GM12864 (cell line): Measurements from ENCODE around the gene MUC5B.

Experiments
- DNase-seq: peaks from one replicate; pipeline ENCODE4 v3.0.0-alpha.2; 2011; ENCODE audit warnings: low read depth
- H3K4me3 ChIP-seq: 2 replicates; pipeline ENCODE4 v1.5.1; 2011; ENCODE audit warnings: mild to moderate bottlenecking, low read depth, low read length, control low read depth
- TF ChIP-seq, protein P1 (sequence below): IDR thresholded peaks from 2 replicates; pipeline ENCODE4 v1.5.1; 2011; ENCODE audit warnings: low read depth, mild to moderate bottlenecking, moderate library complexity, low read length, control low read depth, inconsistent platforms; ENCODE audit errors: missing control alignments

The MUC5B gene

DNA sequence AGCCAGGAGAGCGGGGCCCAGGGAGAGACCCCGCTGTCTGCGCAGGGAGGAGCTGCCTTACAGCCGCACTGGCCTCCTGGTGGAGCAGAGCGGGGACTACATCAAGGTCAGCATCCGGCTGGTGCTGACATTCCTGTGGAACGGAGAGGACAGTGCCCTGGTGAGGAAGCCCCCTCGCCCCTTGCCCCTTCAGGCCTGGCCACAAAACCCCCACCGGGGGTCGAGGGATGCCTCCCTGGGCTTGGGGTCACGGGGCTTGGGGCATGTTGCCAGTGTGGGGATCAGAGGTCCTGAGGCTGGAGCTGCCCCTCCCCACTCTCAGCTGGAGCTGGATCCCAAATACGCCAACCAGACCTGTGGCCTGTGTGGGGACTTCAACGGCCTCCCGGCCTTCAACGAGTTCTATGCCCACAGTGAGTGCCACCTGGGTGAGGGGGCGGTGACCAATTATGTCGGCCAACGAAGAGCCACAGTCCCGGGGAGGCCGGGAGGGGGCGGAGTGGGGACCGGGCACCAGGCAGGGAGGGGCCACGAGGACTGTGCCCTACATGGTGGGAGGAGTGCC lies 4.2 kb downstream of the MUC5B start:
- H3K4me3 ChIP-seq: no peak overlapping the region
- no peak for DNase-seq
- TF ChIP-seq, protein P1, sequence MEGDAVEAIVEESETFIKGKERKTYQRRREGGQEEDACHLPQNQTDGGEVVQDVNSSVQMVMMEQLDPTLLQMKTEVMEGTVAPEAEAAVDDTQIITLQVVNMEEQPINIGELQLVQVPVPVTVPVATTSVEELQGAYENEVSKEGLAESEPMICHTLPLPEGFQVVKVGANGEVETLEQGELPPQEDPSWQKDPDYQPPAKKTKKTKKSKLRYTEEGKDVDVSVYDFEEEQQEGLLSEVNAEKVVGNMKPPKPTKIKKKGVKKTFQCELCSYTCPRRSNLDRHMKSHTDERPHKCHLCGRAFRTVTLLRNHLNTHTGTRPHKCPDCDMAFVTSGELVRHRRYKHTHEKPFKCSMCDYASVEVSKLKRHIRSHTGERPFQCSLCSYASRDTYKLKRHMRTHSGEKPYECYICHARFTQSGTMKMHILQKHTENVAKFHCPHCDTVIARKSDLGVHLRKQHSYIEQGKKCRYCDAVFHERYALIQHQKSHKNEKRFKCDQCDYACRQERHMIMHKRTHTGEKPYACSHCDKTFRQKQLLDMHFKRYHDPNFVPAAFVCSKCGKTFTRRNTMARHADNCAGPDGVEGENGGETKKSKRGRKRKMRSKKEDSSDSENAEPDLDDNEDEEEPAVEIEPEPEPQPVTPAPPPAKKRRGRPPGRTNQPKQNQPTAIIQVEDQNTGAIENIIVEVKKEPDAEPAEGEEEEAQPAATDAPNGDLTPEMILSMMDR: peak; percentile 21

GRCh38 chr11:1227551-1228100 lies 4.8 kb downstream of the MUC5B start:
- H3K4me3 ChIP-seq: no peak overlapping the region
- no peak for DNase-seq
- TF ChIP-seq, protein P1: no peak

GRCh38 chr11:1228101-1228821 lies 5.4 kb downstream of the MUC5B start:
- H3K4me3 ChIP-seq: no peak overlapping the region
- DNase-seq: no peak
- TF ChIP-seq, protein P1: no peak

DNA sequence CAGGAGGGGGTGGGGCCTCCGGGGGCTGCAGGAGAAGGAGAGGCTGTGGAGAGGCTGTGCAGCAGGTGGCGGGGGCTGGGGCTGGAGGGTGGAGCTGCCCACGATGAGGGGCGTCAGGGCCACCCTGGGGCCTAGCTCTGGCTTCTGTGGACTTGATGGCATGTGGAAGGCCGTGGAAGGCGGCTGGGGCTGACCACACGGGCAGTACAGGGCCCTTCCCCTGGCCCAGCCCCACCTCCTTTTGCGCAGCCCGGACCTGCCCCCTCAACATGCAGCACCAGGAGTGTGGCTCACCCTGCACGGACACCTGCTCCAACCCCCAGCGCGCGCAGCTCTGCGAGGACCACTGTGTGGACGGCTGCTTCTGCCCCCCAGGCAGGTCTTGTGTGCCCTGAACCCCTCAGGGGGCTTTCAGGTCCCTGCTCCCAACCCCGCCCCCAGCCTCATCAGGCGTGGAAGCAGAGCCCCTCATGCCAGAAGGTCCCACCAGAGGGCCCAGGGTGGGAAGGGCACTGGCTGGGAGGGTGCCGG lies 6.1 kb downstream of the MUC5B start:
- no peak overlapping the region for H3K4me3 ChIP-seq
- no peak for DNase-seq
- TF ChIP-seq, protein P1: no peak

DNA sequence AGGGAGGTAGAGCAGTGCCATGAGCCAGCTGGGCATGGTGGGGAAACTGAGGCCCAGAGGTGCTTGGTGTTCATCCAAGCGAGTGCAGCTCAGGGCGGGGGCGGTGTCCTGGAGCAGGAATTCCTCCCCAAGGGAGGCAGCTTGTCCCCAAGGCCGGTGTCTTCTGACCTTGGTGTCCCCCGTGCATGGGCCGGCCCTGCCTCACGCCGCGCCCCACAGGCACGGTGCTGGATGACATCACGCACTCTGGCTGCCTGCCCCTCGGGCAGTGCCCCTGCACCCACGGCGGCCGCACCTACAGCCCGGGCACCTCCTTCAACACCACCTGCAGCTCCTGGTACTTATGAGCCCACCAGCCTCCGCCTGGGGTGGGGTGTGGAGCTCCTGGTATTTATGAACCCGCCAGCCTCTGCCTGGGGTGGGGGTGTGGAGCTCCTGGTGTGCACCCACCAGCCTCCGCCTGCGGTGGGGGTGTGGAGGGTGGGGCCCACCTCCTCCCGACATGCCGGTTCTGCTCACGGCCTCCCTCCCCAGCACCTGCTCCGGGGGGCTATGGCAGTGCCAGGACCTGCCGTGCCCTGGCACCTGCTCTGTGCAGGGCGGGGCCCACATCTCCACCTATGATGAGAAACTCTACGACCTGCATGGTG lies 6.7 kb downstream of the MUC5B start:
- DNase-seq: no peak
- no peak overlapping the region for H3K4me3 ChIP-seq
- TF ChIP-seq, protein P1: no peak

- TF ChIP-seq, protein P1: no peak
- H3K4me3 ChIP-seq: no peak overlapping the region
- DNase-seq: no peak
Observed at GRCh38 chr11:1230121-1230455, 7.2 kb downstream of the MUC5B start.
